ENCODE results near the gene HEXIM2. TPM values are rescaled to one million over a fixed set of nuclear protein-coding genes. Genes with fewer than 3 reads are reported as not detected.

The HEXIM2 gene
- total RNA-seq, 4 donors from 2014 or later = 3.0 to 11.6 (median 7.6) TPM; not detected in 1

GRCh38 chr17:45172541-45173286 lies 11.0 kb downstream of the HEXIM2 start:
- H3K27me3 ChIP-seq = no peaks in the 10 kb centered on the region
- H3K27ac ChIP-seq = peak overlapping the region; percentile 85 to 88
- TF ChIP-seq POLR2A (IDR thresholded peaks at IDR 0.05) = no peak
- TF ChIP-seq CTCF (IDR thresholded peaks at IDR 0.05) = no peak
- no peaks in the 10 kb centered on the region for H3K36me3 ChIP-seq
- DNase-seq = peak; percentile 66 to 78
- peak overlapping the region; percentile 25 for H3K4me3 ChIP-seq
- H3K4me1 ChIP-seq = peaks cover 5 to 19% of the 10 kb centered on the region in 2 donors
- intact Hi-C loops (cut with DNase I; ENCODE audit: low total_unique reads) = no loop called here
- no peaks in the 10 kb centered on the region for H3K9me3 ChIP-seq

- intact Hi-C loops (cut with DNase I; ENCODE audit: low total_unique reads) = no loop called here
- Histone ChIP-seq H3K4me1 (peaks cover 5 to 19% of the 10 kb centered on the region in 2 donors), H3K36me3 (no peaks in the 10 kb centered on the region), H3K9me3 (no peaks in the 10 kb centered on the region), H3K27me3 (no peaks in the 10 kb centered on the region), H3K4me3 (no peak overlapping the region), H3K27ac (peak overlapping the region; percentile 12 to 75)
- no peak for DNase-seq
- no peak for TF ChIP-seq CTCF (IDR thresholded peaks at IDR 0.05)
- no peak for TF ChIP-seq POLR2A (IDR thresholded peaks at IDR 0.05)
Measured at GRCh38 chr17:45175759-45176115, 14.1 kb downstream of the HEXIM2 start.

- H3K4me3 ChIP-seq = no peak overlapping the region
- peak overlapping the region in 1 of 2 donors; percentile 75 for H3K27ac ChIP-seq
- no peaks in the 10 kb centered on the region for H3K27me3 ChIP-seq
- H3K36me3 ChIP-seq = no peaks in the 10 kb centered on the region
- peaks cover 2 to 5% of the 10 kb centered on the region in 2 donors for H3K4me1 ChIP-seq
- H3K9me3 ChIP-seq = no peaks in the 10 kb centered on the region
- no peak for DNase-seq
- intact Hi-C loops (cut with DNase I; ENCODE audit: low total_unique reads) = no loop called here
- TF ChIP-seq CTCF (IDR thresholded peaks at IDR 0.05) (no peak), POLR2A (IDR thresholded peaks at IDR 0.05) (no peak)
Measured at GRCh38 chr17:45177563-45177962, 15.9 kb downstream of the HEXIM2 start.

GRCh38 chr17:45184144-45184543 lies 22.5 kb downstream of the HEXIM2 start:
- H3K27ac ChIP-seq = no peak overlapping the region
- intact Hi-C loops (cut with DNase I; ENCODE audit: low total_unique reads) = no loop called here
- no peaks in the 10 kb centered on the region for H3K36me3 ChIP-seq
- H3K4me1 ChIP-seq = no peaks in the 10 kb centered on the region
- H3K27me3 ChIP-seq = no peaks in the 10 kb centered on the region
- DNase-seq = no peak
- TF ChIP-seq CTCF (IDR thresholded peaks at IDR 0.05) = no peak
- TF ChIP-seq POLR2A (IDR thresholded peaks at IDR 0.05) = no peak
- H3K4me3 ChIP-seq = no peak overlapping the region
- H3K9me3 ChIP-seq = no peaks in the 10 kb centered on the region

GRCh38 chr17:45186801-45187354 lies 25.2 kb downstream of the HEXIM2 start:
- no peaks in the 10 kb centered on the region for H3K9me3 ChIP-seq
- H3K4me3 ChIP-seq = no peak overlapping the region
- intact Hi-C loops (cut with DNase I; ENCODE audit: low total_unique reads) = no loop called here
- H3K4me1 ChIP-seq = no peaks in the 10 kb centered on the region
- H3K36me3 ChIP-seq = no peaks in the 10 kb centered on the region
- H3K27me3 ChIP-seq = no peaks in the 10 kb centered on the region
- no peak overlapping the region for H3K27ac ChIP-seq
- TF ChIP-seq CTCF (IDR thresholded peaks at IDR 0.05) = no peak
- TF ChIP-seq POLR2A (IDR thresholded peaks at IDR 0.05) = no peak
- no peak for DNase-seq
